Gastrocnemius medialis (tissue), 4 donors: ENCODE results near the gene GPD1. TPM values are rescaled to one million over a fixed set of nuclear protein-coding genes. Genes with fewer than 3 reads are reported as not detected.

Source experiments
- ATAC-seq, 2 donors: fragments of 150-250 bp; one replicate each; pipeline ENCODE4 v1.9.1; 2016
- DNase-seq, 2 donors: peaks; one replicate each; pipeline ENCODE4 v3.0.0-alpha.2; 2019
- H3K27ac ChIP-seq, 4 donors: fragments of 200-600 bp; sonication (generic); 1 replicate in 1 of 4; 2 replicates in 3 of 4; pipeline ENCODE4 v1.5.1; 2016 to 2018; ENCODE audit warnings: mild to moderate bottlenecking in 2 of 4, moderate library complexity in 1 of 4
- H3K27me3 ChIP-seq, 3 donors: fragments of 200-600 bp; sonication (generic) in 2 of 3; 1 replicate in 1 of 3; 2 replicates in 2 of 3; pipeline versions ENCODE4 v1.5.1 to v1.6.0; 2016 to 2019; ENCODE audit warnings: mild to moderate bottlenecking in 1 of 3, moderate library complexity in 1 of 3
- H3K36me3 ChIP-seq, 2 donors: fragments of 200-600 bp; sonication (generic) in 1 of 2; one replicate each; pipeline ENCODE4 v1.5.1; 2017 to 2018
- H3K4me1 ChIP-seq, 2 donors: fragments of 200-600 bp; sonication (generic) in 1 of 2; one replicate each; pipeline ENCODE4 v1.5.1; 2016 to 2017; ENCODE audit warnings: mild to moderate bottlenecking in 2 of 2
- H3K4me3 ChIP-seq, 4 donors: fragments of 200-600 bp; sonication (generic) in 3 of 4; 1 replicate in 1 of 4; 2 replicates in 3 of 4; pipeline ENCODE4 v1.5.1; 2016 to 2019; ENCODE audit warnings: mild to moderate bottlenecking in 2 of 4
- H3K9me3 ChIP-seq, 3 donors: fragments of 200-600 bp; sonication (generic) in 2 of 3; 1 replicate in 1 of 3; 2 replicates in 2 of 3; pipeline ENCODE4 v1.5.1; 2016 to 2019
- POLR2A ChIP-seq, 2 donors: fragments of 450-650 bp; IDR thresholded peaks; one replicate each; pipeline ENCODE4 v1.6.1; 2017; ENCODE audit warnings: antibody characterized with exemption in 2 of 2, mild to moderate bottlenecking in 2 of 2, moderate library complexity in 2 of 2
- in situ Hi-C, 4 donors: fragments of 200-750 bp; cut with MboI; loops; one replicate each; pipeline versions ENCODE4 v1.15.0 to v1.8.0; 2017; ENCODE audit warnings: low sequenced_read_pairs in 4 of 4
- intact Hi-C: fragments of 100-400 bp; cut with DNase I; formaldehyde crosslinking; loops from one replicate; pipeline ENCODE4 v1.15.1; 2023; ENCODE audit warnings: low total_unique reads
- total RNA-seq, 4 donors: library from RNA; depleted of rRNA; stranded (reverse); fragments of >200 nt; gene quantifications; one replicate each; pipeline versions ENCODE4 v1.1.0 to v1.2.3, GENCODE V29; 2016
- TF ChIP-seq, protein P1 (sequence below), 5 experiments: fragments of 450-650 bp in 3 of 5; fragments of 200-600 bp in 2 of 5; sonication (generic) in 2 of 5; IDR thresholded peaks in 4 of 5; conservative IDR thresholded peaks in 1 of 5; 1 replicate in 4 of 5; 2 replicates in 1 of 5; pipeline ENCODE4 v1.5.1; 2016 to 2019; ENCODE audit warnings: antibody characterized with exemption in 5 of 5, mild to moderate bottlenecking in 3 of 5, moderate library complexity in 3 of 5

Gene GPD1
- total RNA-seq, 4 donors from 2014 or later = 68.2 to 763 (median 288) TPM

DNA sequence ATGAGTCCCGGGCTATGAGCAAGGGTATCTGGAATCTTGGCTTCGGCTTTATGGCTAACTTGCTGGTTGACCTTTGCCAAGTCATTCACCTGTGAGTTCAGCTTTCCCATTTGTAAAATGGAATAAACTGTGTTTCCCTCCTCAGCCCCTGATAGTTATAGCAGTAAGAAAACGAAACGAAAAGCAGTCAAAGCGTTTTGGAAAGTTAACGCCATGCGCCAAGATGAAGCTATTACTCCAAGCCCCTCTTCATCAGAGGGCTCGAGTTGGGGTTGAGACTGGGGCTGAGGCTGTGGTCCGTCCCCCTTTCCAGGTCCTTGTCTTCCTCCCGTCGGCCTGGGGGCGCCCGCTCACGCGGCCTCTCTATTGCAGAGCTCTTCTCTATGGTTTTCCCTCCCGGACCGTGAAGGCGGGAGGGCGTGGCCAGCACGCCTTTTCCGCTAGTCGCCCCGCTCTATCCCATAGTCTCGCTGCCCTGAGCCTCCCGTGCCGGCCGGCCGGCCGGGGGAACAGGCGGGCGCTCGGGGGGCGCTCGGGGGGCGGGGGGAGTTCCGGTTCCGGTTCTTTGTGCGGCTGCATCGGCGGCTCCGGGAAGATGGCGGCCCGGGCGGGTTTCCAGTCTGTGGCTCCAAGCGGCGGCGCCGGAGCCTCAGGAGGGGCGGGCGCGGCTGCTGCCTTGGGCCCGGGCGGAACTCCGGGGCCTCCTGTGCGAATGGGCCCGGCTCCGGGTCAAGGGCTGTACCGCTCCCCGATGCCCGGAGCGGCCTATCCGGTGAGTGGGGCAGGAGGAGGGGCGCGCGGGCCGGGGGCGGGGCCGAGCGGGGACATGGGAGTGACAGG is 18.8 kb upstream of the GPD1 start, which contains the start of gene SMARCD1:
Gene SMARCD1, plus strand, starts transcription at position 568 of the 840 bp plus-strand sequence. Its CDS starts 28 bp downstream, at position 596.
- Histone ChIP-seq H3K4me1 (peaks cover 13 to 14% of the 10 kb centered on the region in 2 donors), H3K4me3 (peak within 1 kb of the TSS; percentile 81 to 95 (median 88))
- in situ Hi-C loops = loop anchor here in 2 of 4 donors (25.0 kb wide), 1 partner anchor 227 kb away; no protein-coding TSS in a partner anchor

DNA sequence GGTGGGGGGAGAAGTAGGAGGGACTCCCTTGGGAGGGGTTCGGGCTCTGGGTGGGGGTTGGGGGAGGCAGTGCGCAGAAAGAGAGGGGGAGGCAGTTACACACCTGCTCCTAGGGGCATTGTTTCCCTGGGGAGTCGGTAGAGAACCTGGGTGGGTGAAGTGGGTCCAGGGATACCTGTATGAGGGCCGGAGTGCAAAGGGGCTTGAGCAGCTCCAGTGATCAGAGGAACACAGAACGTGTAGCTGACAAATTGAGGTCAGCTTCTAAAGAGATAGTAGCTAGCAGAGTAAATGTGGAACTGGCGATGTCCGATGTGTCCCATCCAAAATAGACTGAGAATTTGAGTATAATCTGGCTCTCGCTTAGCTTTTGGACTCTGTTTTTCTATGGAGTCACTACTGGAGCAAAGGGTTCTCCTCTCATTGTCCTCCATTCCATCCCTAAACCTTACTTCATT is 18.2 kb upstream of the GPD1 start:
- H3K4me1 ChIP-seq = peaks cover 13 to 14% of the 10 kb centered on the region in 2 donors
- ATAC-seq (peak in 1 of 2 donors; percentile 11), DNase-seq (no peak)
- no peaks in the 10 kb centered on the region for H3K9me3 ChIP-seq
- H3K27me3 ChIP-seq = no peaks in the 10 kb centered on the region
- TF ChIP-seq POLR2A (IDR thresholded peaks at IDR 0.05) = no peak
- TF ChIP-seq, protein P1, sequence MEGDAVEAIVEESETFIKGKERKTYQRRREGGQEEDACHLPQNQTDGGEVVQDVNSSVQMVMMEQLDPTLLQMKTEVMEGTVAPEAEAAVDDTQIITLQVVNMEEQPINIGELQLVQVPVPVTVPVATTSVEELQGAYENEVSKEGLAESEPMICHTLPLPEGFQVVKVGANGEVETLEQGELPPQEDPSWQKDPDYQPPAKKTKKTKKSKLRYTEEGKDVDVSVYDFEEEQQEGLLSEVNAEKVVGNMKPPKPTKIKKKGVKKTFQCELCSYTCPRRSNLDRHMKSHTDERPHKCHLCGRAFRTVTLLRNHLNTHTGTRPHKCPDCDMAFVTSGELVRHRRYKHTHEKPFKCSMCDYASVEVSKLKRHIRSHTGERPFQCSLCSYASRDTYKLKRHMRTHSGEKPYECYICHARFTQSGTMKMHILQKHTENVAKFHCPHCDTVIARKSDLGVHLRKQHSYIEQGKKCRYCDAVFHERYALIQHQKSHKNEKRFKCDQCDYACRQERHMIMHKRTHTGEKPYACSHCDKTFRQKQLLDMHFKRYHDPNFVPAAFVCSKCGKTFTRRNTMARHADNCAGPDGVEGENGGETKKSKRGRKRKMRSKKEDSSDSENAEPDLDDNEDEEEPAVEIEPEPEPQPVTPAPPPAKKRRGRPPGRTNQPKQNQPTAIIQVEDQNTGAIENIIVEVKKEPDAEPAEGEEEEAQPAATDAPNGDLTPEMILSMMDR (IDR thresholded peaks at IDR 0.05 in 4 of 5, conservative IDR thresholded peaks at IDR 0.05 in 1 of 5) = no peak
- H3K27ac ChIP-seq = peak overlapping the region; percentile 92 to 99 (median 96)
- intact Hi-C loops = loop anchor here (1.0 to 10.0 kb wide), 3 partner anchors 27 to 229 kb away; partner anchors contain the start of genes CERS5 and COX14
- peak overlapping the region; percentile 81 to 95 (median 88) for H3K4me3 ChIP-seq
- in situ Hi-C loops = loop anchor here in 2 of 4 donors (25.0 kb wide), 1 partner anchor 227 kb away; no protein-coding TSS in a partner anchor
- peaks cover 2 to 43% of the 10 kb centered on the region in 2 donors for H3K36me3 ChIP-seq

More for the DNA sequence above, 18.8 kb upstream of the GPD1 start, which contains the start of gene SMARCD1:
- no peaks in the 10 kb centered on the region for H3K27me3 ChIP-seq
- peaks cover 2 to 36% of the 10 kb centered on the region in 2 donors for H3K36me3 ChIP-seq
- TF ChIP-seq POLR2A (IDR thresholded peaks at IDR 0.05) = peak in 1 of 2 donors; percentile 37
- TF ChIP-seq, protein P1 (IDR thresholded peaks at IDR 0.05 in 4 of 5, conservative IDR thresholded peaks at IDR 0.05 in 1 of 5) = peak in 2 of 5 experiments; percentile 26 to 41
- ATAC-seq (peak; percentile 81 to 91), DNase-seq (peak; percentile 86 to 88)
- no peaks in the 10 kb centered on the region for H3K9me3 ChIP-seq
- intact Hi-C loops = loop anchor here (1.0 to 10.0 kb wide), 3 partner anchors 27 to 230 kb away; partner anchors contain the start of genes CERS5 and COX14
- peak within 1 kb of the TSS; percentile 92 to 99 (median 96) for H3K27ac ChIP-seq

DNA sequence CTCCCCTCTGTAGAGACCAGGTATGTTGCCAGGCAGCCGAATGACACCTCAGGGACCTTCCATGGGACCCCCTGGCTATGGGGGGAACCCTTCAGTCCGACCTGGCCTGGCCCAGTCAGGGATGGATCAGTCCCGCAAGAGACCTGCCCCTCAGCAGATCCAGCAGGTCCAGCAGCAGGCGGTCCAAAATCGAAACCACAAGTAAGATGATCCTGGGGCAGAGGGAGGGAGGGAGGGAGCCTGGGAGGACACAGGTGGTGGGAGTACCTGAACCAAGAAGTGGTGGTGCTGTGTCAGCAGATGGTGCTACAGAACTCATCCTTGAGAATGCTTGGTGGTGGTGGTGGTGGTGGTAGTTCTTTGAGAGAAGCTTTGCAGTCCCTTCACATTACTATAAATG is 17.7 kb upstream of the GPD1 start:
- in situ Hi-C loops = loop anchor here in 2 of 4 donors (25.0 kb wide), 1 partner anchor 226 kb away; no protein-coding TSS in a partner anchor

DNA sequence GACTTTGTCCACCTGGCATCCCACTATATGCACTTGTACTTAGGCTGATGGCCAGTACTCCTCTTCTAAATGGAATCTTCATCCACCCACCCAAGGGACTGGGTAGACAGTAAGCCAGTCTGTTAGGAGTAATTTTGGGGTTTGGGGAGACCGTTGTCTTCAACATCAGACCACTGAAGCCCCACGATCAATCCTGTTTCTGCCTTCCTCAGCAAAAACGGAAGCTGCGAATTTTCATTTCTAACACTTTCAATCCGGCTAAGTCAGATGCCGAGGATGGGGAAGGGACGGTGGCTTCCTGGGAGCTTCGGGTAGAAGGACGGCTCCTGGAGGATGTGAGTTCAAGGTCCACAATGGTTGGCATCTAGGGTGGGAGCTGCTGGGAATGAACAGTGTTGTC is 16.7 kb upstream of the GPD1 start:
- TF ChIP-seq, protein P1 (IDR thresholded peaks at IDR 0.05 in 4 of 5, conservative IDR thresholded peaks at IDR 0.05 in 1 of 5) = no peak
- TF ChIP-seq POLR2A (IDR thresholded peaks at IDR 0.05) = no peak
- intact Hi-C loops = loop anchor here (10.0 kb wide), 1 partner anchor 228 kb away; no protein-coding TSS in a partner anchor
- peaks cover 2 to 58% of the 10 kb centered on the region in 2 donors for H3K36me3 ChIP-seq
- no peaks in the 10 kb centered on the region for H3K9me3 ChIP-seq
- no peak overlapping the region for H3K4me3 ChIP-seq
- peaks cover 13 to 14% of the 10 kb centered on the region in 2 donors for H3K4me1 ChIP-seq
- DNase-seq (no peak), ATAC-seq (no peak)
- in situ Hi-C loops = loop anchor here in 2 of 4 donors (25.0 kb wide), 1 partner anchor 225 kb away; no protein-coding TSS in a partner anchor
- peak overlapping the region in 1 of 4 donors; percentile 28 for H3K27ac ChIP-seq
- H3K27me3 ChIP-seq = no peaks in the 10 kb centered on the region

More for the DNA sequence above, 17.7 kb upstream of the GPD1 start:
- TF ChIP-seq, protein P1 (IDR thresholded peaks at IDR 0.05 in 4 of 5, conservative IDR thresholded peaks at IDR 0.05 in 1 of 5) = no peak
- TF ChIP-seq POLR2A (IDR thresholded peaks at IDR 0.05) = no peak
- ATAC-seq (no peak), DNase-seq (peak in 1 of 2 donors; percentile 42)
- H3K27ac ChIP-seq = peak overlapping the region; percentile 92 to 99 (median 96)
- H3K4me3 ChIP-seq = peak overlapping the region; percentile 81 to 95 (median 88)
- H3K36me3 ChIP-seq = peaks cover 2 to 48% of the 10 kb centered on the region in 2 donors
- intact Hi-C loops = loop anchor here (10.0 kb wide), 1 partner anchor 229 kb away; no protein-coding TSS in a partner anchor
- no peaks in the 10 kb centered on the region for H3K27me3 ChIP-seq
- no peaks in the 10 kb centered on the region for H3K9me3 ChIP-seq
- peaks cover 13 to 14% of the 10 kb centered on the region in 2 donors for H3K4me1 ChIP-seq
